Right lobe of liver (tissue), 6 donors: ENCODE data around the gene AKAP3. TPM values are rescaled to one million over a fixed set of nuclear protein-coding genes. Genes with fewer than 3 reads are reported as not detected.

Source experiments
- ATAC-seq, 4 donors: fragments of 200-7000 bp; cut with Tn5 transposase; one replicate each; pipeline ENCODE4 v1.9.1; 2020; ENCODE audit warnings: mild to moderate bottlenecking in 4 of 4, moderate library complexity in 4 of 4
- DNase-seq, 3 donors: peaks; one replicate each; pipeline ENCODE4 v3.0.0-alpha.2; 2020
- H3K27ac ChIP-seq, 3 donors: fragments of 200-600 bp; one replicate each; pipeline ENCODE4 v1.8.0; 2022
- H3K27me3 ChIP-seq, 2 donors: fragments of 200-600 bp; one replicate each; pipeline ENCODE4 v1.8.0; 2022
- H3K36me3 ChIP-seq, 4 donors: fragments of 200-600 bp; sonication (generic) in 1 of 4; one replicate each; pipeline versions ENCODE4 v1.5.1 to v1.8.0; 2017 to 2022; ENCODE audit warnings: control low read depth in 1 of 4
- H3K4me1 ChIP-seq, 4 donors: fragments of 200-600 bp; sonication (generic) in 1 of 4; one replicate each; pipeline versions ENCODE4 v1.5.1 to v1.8.0; 2017 to 2022; ENCODE audit warnings: control low read depth in 1 of 4
- H3K4me3 ChIP-seq, 3 donors: fragments of 200-600 bp; one replicate each; pipeline ENCODE4 v1.8.0; 2022
- H3K9me3 ChIP-seq, 4 donors: fragments of 200-600 bp; sonication (generic) in 1 of 4; one replicate each; pipeline versions ENCODE4 v1.5.1 to v1.8.0; 2017 to 2022; ENCODE audit warnings: control low read depth in 1 of 4
- CTCF ChIP-seq, 4 donors: fragments of 200-600 bp in 3 of 4; fragments of 450-650 bp in 1 of 4; IDR thresholded peaks; one replicate each; pipeline versions ENCODE4 v1.5.1 to v1.8.0; 2016 to 2022; ENCODE audit warnings: antibody characterized with exemption in 4 of 4, mild to moderate bottlenecking in 2 of 4
- POLR2A ChIP-seq: fragments of 450-650 bp; IDR thresholded peaks from one replicate; pipeline ENCODE4 v1.6.1; 2017; ENCODE audit warnings: antibody characterized with exemption, mild to moderate bottlenecking
- whole genome bisulfite sequencing: methylation state at CpG from one replicate; pipeline ENCODE4 v1.1.6; 2018; ENCODE audit warnings: low coverage, low lambda C conversion rate; ENCODE audit not compliant: insufficient coverage; ENCODE audit errors: missing lambda C conversion rate; 5-methylcytosine and 5-hydroxymethylcytosine counted together
- intact Hi-C, 2 donors: fragments of 100-400 bp; cut with DNase I; formaldehyde crosslinking; loops; one replicate each; pipeline versions ENCODE4 v1.11.2 to v1.14.1; 2022
- total RNA-seq, 6 experiments: library from RNA; depleted of rRNA in 2 of 6; stranded (reverse); fragments of >200 nt in 2 of 6; fragmentation: NEBNext Ultra II Directional in 3 of 6; extraction: Animal tissue kit (Norgen Biotek cat#: 25700) in 3 of 6; gene quantifications; one replicate each; pipeline versions ENCODE4 v1.1.0 to v1.2.4, GENCODE V29; 2016 to 2023
- donor health status: DM: no; HTN: yes; CAD: no.
- donor health status: DM: no; HTN: no; CAD: no.
- donor health status: DM: no; HTN: no; CAD: no.
- donor health status: DM: no; HTN: yes; CAD: no.
- donor health status: DM: no; HTN: yes; CAD: no.

The AKAP3 gene
- total RNA-seq, 6 experiments from 2014 or later: 0.72 to 3.2 (median 2.1) TPM

DNA sequence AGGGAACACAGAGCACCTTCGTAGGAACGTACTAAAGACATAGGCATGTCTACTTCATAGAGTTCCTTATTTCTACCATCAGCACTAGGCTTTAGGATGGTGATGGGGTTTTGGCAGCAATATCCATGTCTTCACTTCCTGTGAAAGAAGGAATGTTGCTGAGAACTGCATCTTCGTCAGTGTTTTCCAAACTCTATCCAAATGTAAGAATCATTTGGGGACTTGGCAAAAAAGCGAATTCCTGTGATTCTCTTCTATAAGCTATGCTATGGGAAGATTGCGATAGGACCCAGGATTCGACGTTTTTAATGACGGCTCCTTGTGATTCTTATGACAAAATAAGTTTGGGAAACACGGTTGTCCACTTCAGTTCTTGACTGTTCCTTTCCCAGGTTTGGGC, 39.8 kb downstream of the AKAP3 start:
- peaks cover 0 to 33% (median 16%) of the 10 kb centered on the region in 4 donors for H3K36me3 ChIP-seq
- ATAC-seq: no peak
- no peak overlapping the region for H3K27ac ChIP-seq
- peaks cover 0 to 9% (median 2%) of the 10 kb centered on the region in 4 donors for H3K4me1 ChIP-seq
- no peak overlapping the region for H3K4me3 ChIP-seq
- no peaks in the 10 kb centered on the region for H3K9me3 ChIP-seq
- TF ChIP-seq POLR2A: no peak
- TF ChIP-seq CTCF (IDR thresholded peaks at IDR 0.05): no peak
- intact Hi-C loops: no loop called here
- no peaks in the 10 kb centered on the region for H3K27me3 ChIP-seq
- 95% methylated on average over 9 of the region's 9 CpGs for WGBS
- no peak for DNase-seq

DNA sequence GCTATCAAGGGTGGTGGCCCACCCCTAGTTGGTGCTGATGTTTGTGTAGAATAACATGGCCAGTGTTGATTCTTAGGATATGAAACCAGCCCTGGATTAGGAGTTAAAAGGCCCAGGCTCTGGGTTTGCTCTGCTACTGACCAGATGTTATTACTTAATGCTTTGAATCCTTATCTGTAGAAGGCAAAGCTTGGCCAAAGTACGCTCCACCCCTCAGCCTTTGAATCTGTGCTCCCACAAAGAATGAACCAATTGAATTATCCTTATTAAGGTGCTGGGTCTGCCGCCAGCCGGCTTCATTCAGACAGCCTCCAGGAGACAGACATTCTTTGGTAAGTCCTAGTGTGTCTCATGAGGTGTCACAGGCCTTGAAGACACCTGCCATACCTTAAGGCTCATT, 41.8 kb downstream of the AKAP3 start:
- intact Hi-C loops: no loop called here
- Histone ChIP-seq H3K4me1 (peaks cover 0 to 9% (median 2%) of the 10 kb centered on the region in 4 donors), H3K9me3 (no peaks in the 10 kb centered on the region), H3K27me3 (no peaks in the 10 kb centered on the region), H3K36me3 (peaks cover 0 to 14% (median 6%) of the 10 kb centered on the region in 4 donors), H3K4me3 (no peak overlapping the region), H3K27ac (no peak overlapping the region)
- 75% methylated on average over 3 of the region's 3 CpGs for WGBS
- no peak for TF ChIP-seq CTCF (IDR thresholded peaks at IDR 0.05)
- no peak for TF ChIP-seq POLR2A
- ATAC-seq (no peak), DNase-seq (no peak)

- Histone ChIP-seq H3K36me3 (no peaks in the 10 kb centered on the region), H3K27ac (peak overlapping the region in 2 of 3 donors; percentile 45 to 56), H3K4me3 (peak overlapping the region; percentile 85 to 94 (median 90)), H3K9me3 (no peaks in the 10 kb centered on the region), H3K4me1 (peaks cover 0 to 9% (median 2%) of the 10 kb centered on the region in 4 donors), H3K27me3 (no peaks in the 10 kb centered on the region)
- 2% methylated on average over 16 of the region's 25 CpGs for WGBS
- intact Hi-C loops: no loop called here
- DNase-seq: peak; percentile 76 to 84 (median 83)
- ATAC-seq: peak; percentile 99 to 100 (median 100)
- peak; percentile 36 for TF ChIP-seq POLR2A
- TF ChIP-seq CTCF (IDR thresholded peaks at IDR 0.05): peak; percentile 96 to 99 (median 97)
Measured at GRCh38 chr12:4604684-4605193, 44.1 kb downstream of the AKAP3 start.

GRCh38 chr12:4603946-4604345, 44.9 kb downstream of the AKAP3 start:
- no peaks in the 10 kb centered on the region for H3K9me3 ChIP-seq
- no peaks in the 10 kb centered on the region for H3K27me3 ChIP-seq
- no peaks in the 10 kb centered on the region for H3K36me3 ChIP-seq
- H3K27ac ChIP-seq: no peak overlapping the region
- DNase-seq (no peak), ATAC-seq (no peak)
- intact Hi-C loops: no loop called here
- H3K4me3 ChIP-seq: no peak overlapping the region
- peaks cover 0 to 9% (median 2%) of the 10 kb centered on the region in 4 donors for H3K4me1 ChIP-seq
- WGBS: 27% methylated on average over 1 of the region's 1 CpG
- no peak for TF ChIP-seq POLR2A
- TF ChIP-seq CTCF (IDR thresholded peaks at IDR 0.05): no peak
